GM10847 (cell line): ENCODE measurements around the gene MMP15.

Experiments
- POLR2A ChIP-seq: IDR thresholded peaks from 2 replicates; pipeline ENCODE4 v1.6.1; 2011; ENCODE audit not compliant: insufficient read length; ENCODE audit errors: extremely low read depth

MMP15 gene

GRCh38 chr16:57994361-57994760 is 31.2 kb upstream of the MMP15 start:
- no peak for TF ChIP-seq POLR2A

- TF ChIP-seq POLR2A, result no peak
Observed at GRCh38 chr16:57994778-57995177, 30.8 kb upstream of the MMP15 start.

GRCh38 chr16:57995721-57996405 is 29.7 kb upstream of the MMP15 start:
- no peak for TF ChIP-seq POLR2A

GRCh38 chr16:57996406-57997175 is 29.0 kb upstream of the MMP15 start:
- TF ChIP-seq POLR2A, result no peak

- TF ChIP-seq POLR2A, result no peak
Observed at GRCh38 chr16:57997176-57997527, 28.4 kb upstream of the MMP15 start.

- no peak for TF ChIP-seq POLR2A
Observed at GRCh38 chr16:57997528-57998265, 27.9 kb upstream of the MMP15 start.

- no peak for TF ChIP-seq POLR2A
Observed at GRCh38 chr16:57998486-57998885, 27.1 kb upstream of the MMP15 start.

- TF ChIP-seq POLR2A, result no peak
Observed at GRCh38 chr16:57998992-57999365, 26.6 kb upstream of the MMP15 start.

GRCh38 chr16:57999366-57999970 is 26.1 kb upstream of the MMP15 start:
- TF ChIP-seq POLR2A, result no peak

- no peak for TF ChIP-seq POLR2A
Observed at GRCh38 chr16:57999971-58000705, 25.4 kb upstream of the MMP15 start, which contains the start of gene ZNF319. TSS of gene ZNF319 (minus strand) at chr16:58000672. CDS start at chr16:57998265, 2,407 bp downstream.

- TF ChIP-seq POLR2A, result peak; percentile 79
Observed at GRCh38 chr16:58000706-58001676, 24.6 kb upstream of the MMP15 start, which contains the start of gene USB1. TSS of gene USB1 (plus strand) at chr16:58001407. CDS start at chr16:58001484, 77 bp downstream.

GRCh38 chr16:58001781-58002415 is 23.7 kb upstream of the MMP15 start:
- TF ChIP-seq POLR2A, result no peak

- TF ChIP-seq POLR2A, result no peak
Observed at GRCh38 chr16:58002416-58002800, 23.1 kb upstream of the MMP15 start.
